DND-41 (cell line): ENCODE measurements around the gene NRF1.

ENCODE experiments used
- ATAC-seq: fragments of 200-7000 bp; cut with Tn5 transposase; 3 replicates; pipeline ENCODE4 v1.9.1; 2021; ENCODE audit warnings: low read depth; ENCODE audit not compliant: insufficient read depth
- DNase-seq: peaks from one replicate; pipeline ENCODE4 v3.0.0-alpha.2; 2020
- H2AFZ ChIP-seq: 2 replicates; pipeline ENCODE4 v1.6.0; 2012; ENCODE audit warnings: low read depth, low read length
- H3K27ac ChIP-seq: 2 replicates; pipeline ENCODE4 v1.5.1; 2012; ENCODE audit warnings: low read length, inconsistent platforms
- H3K27me3 ChIP-seq: fragments of 200-600 bp; sonication (generic); 2 replicates; pipeline ENCODE4 v1.6.0; 2012; ENCODE audit warnings: low read length, mild to moderate bottlenecking, inconsistent platforms; ENCODE audit not compliant: insufficient read depth, poor library complexity
- H3K36me3 ChIP-seq: 2 replicates; pipeline ENCODE4 v1.5.1; 2012; ENCODE audit warnings: low read length, inconsistent platforms; ENCODE audit not compliant: insufficient read depth
- H3K4me1 ChIP-seq: 2 replicates; pipeline ENCODE4 v1.5.1; 2012; ENCODE audit warnings: mild to moderate bottlenecking, low read length; ENCODE audit not compliant: insufficient read depth
- H3K4me2 ChIP-seq: 2 replicates; pipeline ENCODE4 v1.6.0; 2012; ENCODE audit warnings: mild to moderate bottlenecking, moderate library complexity, low read length, inconsistent platforms; ENCODE audit not compliant: insufficient read depth
- H3K4me3 ChIP-seq, 2 experiments: fragments of 200-600 bp in 1 of 2; shearing (Covaris generic) in 1 of 2; 2 replicates each; pipeline ENCODE4 v1.5.1; 2012 to 2016; ENCODE audit warnings: inconsistent platforms in 2 of 2, low read length in 2 of 2, mild to moderate bottlenecking in 2 of 2, low read depth in 1 of 2, moderate library complexity in 1 of 2
- H3K79me2 ChIP-seq: 2 replicates; pipeline ENCODE4 v1.6.0; 2012; ENCODE audit warnings: low read length, inconsistent platforms; ENCODE audit not compliant: insufficient read depth
- H3K9ac ChIP-seq: 2 replicates; pipeline ENCODE4 v1.6.0; 2012; ENCODE audit warnings: low read depth, mild to moderate bottlenecking, inconsistent platforms, low read length, moderate library complexity
- H3K9me3 ChIP-seq: 2 replicates; pipeline ENCODE4 v1.5.1; 2012; ENCODE audit warnings: low read length, moderate library complexity, mild to moderate bottlenecking, inconsistent platforms; ENCODE audit not compliant: insufficient read depth, severe bottlenecking
- H4K20me1 ChIP-seq: 2 replicates; pipeline ENCODE4 v1.6.0; 2012; ENCODE audit warnings: low read length; ENCODE audit not compliant: insufficient read depth
- EZH2 ChIP-seq: IDR thresholded peaks from 3 replicates; pipeline ENCODE4 v1.6.1; 2012; ENCODE audit warnings: borderline replicate concordance, low read depth, mild to moderate bottlenecking, moderate library complexity, low read length, inconsistent platforms; ENCODE audit not compliant: severe bottlenecking
- TF ChIP-seq, protein P1 (sequence below): IDR thresholded peaks from 2 replicates; pipeline ENCODE4 v1.5.1; 2012; ENCODE audit warnings: borderline replicate concordance, low read length, moderate library complexity, mild to moderate bottlenecking; ENCODE audit not compliant: poor library complexity, severe bottlenecking; ENCODE audit errors: extremely low read depth

NRF1 gene

DNA sequence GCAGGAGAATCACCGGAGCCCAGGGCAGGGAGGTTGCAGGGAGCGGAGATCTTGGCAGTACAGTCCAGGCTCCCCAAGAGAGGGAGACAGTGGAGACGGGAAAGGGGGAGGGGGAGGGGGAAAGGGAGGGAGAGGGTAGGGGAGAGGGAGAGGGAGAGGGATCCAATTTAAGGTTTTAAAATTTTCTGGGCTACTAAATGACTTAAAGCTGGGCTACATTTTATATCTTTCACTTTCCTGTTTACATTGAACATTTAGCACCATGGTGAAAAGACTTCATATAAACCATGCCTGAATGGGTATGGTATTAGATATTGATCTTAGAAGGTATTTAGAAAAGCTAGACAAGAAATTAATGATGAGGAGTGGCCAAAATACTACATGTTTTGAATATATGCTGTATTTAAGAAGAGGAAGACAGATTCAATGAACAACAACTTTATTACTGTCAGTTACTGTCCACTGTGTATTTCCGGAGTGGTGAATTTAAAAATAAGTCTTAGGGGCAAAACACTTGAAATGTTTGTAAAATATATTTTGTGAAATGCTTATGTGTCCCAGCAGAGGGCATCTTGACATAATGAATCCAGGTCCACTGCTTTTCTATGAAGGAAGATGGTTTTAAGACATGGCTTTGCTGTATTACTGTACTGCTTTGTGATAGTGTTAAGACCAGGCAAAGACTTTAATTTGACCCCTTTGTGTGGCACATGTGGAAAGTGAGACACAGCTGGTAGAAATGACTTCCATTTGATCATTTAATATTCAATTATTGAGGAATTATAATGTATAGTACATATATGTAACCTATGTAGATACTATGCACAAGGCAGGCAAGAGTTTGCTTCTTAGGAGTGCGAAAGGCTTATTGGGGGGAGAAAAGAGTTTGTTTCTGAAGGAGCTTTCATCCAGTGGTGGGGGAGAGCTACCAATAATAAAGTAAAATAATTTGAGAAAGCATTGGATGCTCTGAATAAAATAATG, 52.8 kb downstream of the NRF1 start:
- ATAC-seq (peak; percentile 58; the same call in 2 of the 3 replicates), DNase-seq (no peak)
- no peak overlapping the region for H3K9ac ChIP-seq
- peaks cover 28% of the 10 kb centered on the region for H3K79me2 ChIP-seq
- no peak overlapping the region for H2AFZ ChIP-seq
- no peak overlapping the region for H3K4me2 ChIP-seq
- no peaks in the 10 kb centered on the region for H4K20me1 ChIP-seq
- no peak overlapping the region for H3K27ac ChIP-seq
- H3K4me3 ChIP-seq, result no peak overlapping the region
- H3K27me3 ChIP-seq, result no peaks in the 10 kb centered on the region
- H3K4me1 ChIP-seq, result no peaks in the 10 kb centered on the region
- no peak for TF ChIP-seq EZH2
- TF ChIP-seq, protein P1, sequence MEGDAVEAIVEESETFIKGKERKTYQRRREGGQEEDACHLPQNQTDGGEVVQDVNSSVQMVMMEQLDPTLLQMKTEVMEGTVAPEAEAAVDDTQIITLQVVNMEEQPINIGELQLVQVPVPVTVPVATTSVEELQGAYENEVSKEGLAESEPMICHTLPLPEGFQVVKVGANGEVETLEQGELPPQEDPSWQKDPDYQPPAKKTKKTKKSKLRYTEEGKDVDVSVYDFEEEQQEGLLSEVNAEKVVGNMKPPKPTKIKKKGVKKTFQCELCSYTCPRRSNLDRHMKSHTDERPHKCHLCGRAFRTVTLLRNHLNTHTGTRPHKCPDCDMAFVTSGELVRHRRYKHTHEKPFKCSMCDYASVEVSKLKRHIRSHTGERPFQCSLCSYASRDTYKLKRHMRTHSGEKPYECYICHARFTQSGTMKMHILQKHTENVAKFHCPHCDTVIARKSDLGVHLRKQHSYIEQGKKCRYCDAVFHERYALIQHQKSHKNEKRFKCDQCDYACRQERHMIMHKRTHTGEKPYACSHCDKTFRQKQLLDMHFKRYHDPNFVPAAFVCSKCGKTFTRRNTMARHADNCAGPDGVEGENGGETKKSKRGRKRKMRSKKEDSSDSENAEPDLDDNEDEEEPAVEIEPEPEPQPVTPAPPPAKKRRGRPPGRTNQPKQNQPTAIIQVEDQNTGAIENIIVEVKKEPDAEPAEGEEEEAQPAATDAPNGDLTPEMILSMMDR, result peak; percentile 50
- H3K36me3 ChIP-seq, result peaks cover 56% of the 10 kb centered on the region
- peaks cover 24% of the 10 kb centered on the region for H3K9me3 ChIP-seq

DNA sequence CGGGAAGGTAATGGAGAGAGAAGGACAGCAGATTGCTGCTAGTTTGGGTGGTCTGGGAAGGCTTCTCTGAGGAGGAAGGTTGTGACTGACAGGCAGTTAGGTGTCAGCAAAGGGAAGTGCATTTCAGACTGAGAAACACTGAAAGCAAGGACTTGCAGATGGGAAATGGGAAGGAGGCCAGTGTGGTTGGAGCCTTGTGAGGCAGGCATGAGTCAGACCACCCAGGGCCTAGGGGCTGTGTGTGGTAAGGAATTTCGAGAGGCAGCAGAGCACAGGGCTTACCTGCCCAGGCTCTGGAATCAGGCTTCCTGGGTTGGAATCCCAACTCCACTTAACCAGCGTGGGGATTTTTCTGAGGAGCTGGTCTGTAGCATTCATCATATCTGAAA, 53.5 kb downstream of the NRF1 start:
- Histone ChIP-seq H3K9ac (no peak overlapping the region), H3K27me3 (no peaks in the 10 kb centered on the region), H3K27ac (no peak overlapping the region), H3K4me2 (no peak overlapping the region), H3K4me3 (no peak overlapping the region), H3K79me2 (peaks cover 25% of the 10 kb centered on the region), H2AFZ (no peak overlapping the region), H4K20me1 (no peaks in the 10 kb centered on the region), H3K9me3 (peaks cover 18% of the 10 kb centered on the region), H3K36me3 (peaks cover 53% of the 10 kb centered on the region), H3K4me1 (no peaks in the 10 kb centered on the region)
- ATAC-seq (no peak), DNase-seq (no peak)
- no peak for TF ChIP-seq EZH2
- TF ChIP-seq, protein P1, result no peak

DNA sequence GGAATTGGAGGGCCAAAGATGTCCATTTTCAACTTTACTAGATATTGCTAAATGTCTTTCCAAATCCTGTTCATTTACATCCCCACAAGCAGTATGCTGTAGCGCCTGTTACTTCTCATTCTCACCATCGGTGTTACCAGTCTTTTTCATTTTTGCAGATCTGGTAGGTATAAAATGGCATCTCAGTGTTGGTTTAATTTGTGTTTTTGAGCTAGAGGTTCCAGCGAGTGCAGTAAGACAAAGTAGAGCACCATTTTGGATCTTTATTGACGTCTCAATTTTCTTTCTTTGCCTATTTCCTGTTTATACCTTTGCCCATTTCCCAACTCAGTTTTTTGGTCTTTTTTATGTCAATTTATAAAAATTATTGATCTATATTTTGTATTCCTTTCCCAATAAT, 55.6 kb downstream of the NRF1 start:
- H3K79me2 ChIP-seq, result peaks cover 16% of the 10 kb centered on the region
- H3K36me3 ChIP-seq, result peaks cover 53% of the 10 kb centered on the region
- no peak overlapping the region for H2AFZ ChIP-seq
- no peak overlapping the region for H3K9ac ChIP-seq
- TF ChIP-seq, protein P1, result no peak
- TF ChIP-seq EZH2, result no peak
- H3K27me3 ChIP-seq, result no peaks in the 10 kb centered on the region
- DNase-seq (no peak), ATAC-seq (no peak)
- H3K9me3 ChIP-seq, result peaks cover under 1% of the 10 kb centered on the region
- no peak overlapping the region for H3K4me2 ChIP-seq
- H3K4me1 ChIP-seq, result no peaks in the 10 kb centered on the region
- no peak overlapping the region for H3K27ac ChIP-seq
- H3K4me3 ChIP-seq, result no peak overlapping the region
- no peaks in the 10 kb centered on the region for H4K20me1 ChIP-seq
